GM23338 (cell line): ENCODE measurements around the gene METRN. TPM values are rescaled to one million over a fixed set of nuclear protein-coding genes. Genes with fewer than 3 reads are reported as not detected.

Experiments
- ATAC-seq: fragments of 200-7000 bp; cut with Tn5 transposase; 3 replicates; pipeline ENCODE4 v1.9.1; 2020
- DNase-seq: peaks from one replicate; pipeline ENCODE4 v3.0.0-alpha.2; 2015; ENCODE audit warnings: low spot score
- H2AFZ ChIP-seq: fragments of 200-600 bp; sonication (generic); 2 replicates; pipeline ENCODE4 v1.8.0; 2016; ENCODE audit warnings: antibody characterized with exemption, mild to moderate bottlenecking, moderate library complexity
- H3F3A ChIP-seq: fragments of 200-600 bp; sonication (generic); replicated peaks from 2 replicates; pipeline ENCODE4 v1.8.0; 2017; ENCODE audit warnings: antibody characterized with exemption, mixed run types, low read depth
- H3K27ac ChIP-seq: fragments of 200-600 bp; sonication (generic); 2 replicates; pipeline ENCODE4 v1.6.1; 2016; ENCODE audit warnings: low read depth
- H3K27me3 ChIP-seq: fragments of 200-600 bp; sonication (generic); 2 replicates; pipeline ENCODE4 v1.8.0; 2016; ENCODE audit warnings: mild to moderate bottlenecking, mixed run types, moderate library complexity; ENCODE audit not compliant: insufficient read depth
- H3K36me3 ChIP-seq: fragments of 200-600 bp; sonication (generic); 2 replicates; pipeline ENCODE4 v1.8.0; 2016; ENCODE audit warnings: mild to moderate bottlenecking; ENCODE audit not compliant: insufficient read depth
- H3K4me1 ChIP-seq: fragments of 200-600 bp; sonication (generic); 2 replicates; pipeline ENCODE4 v1.8.0; 2016; ENCODE audit warnings: mild to moderate bottlenecking, moderate library complexity; ENCODE audit not compliant: insufficient read depth
- H3K4me2 ChIP-seq: fragments of 200-600 bp; sonication (generic); 2 replicates; pipeline ENCODE4 v1.7.1; 2017; ENCODE audit warnings: mixed run types
- H3K4me3 ChIP-seq: fragments of 200-600 bp; sonication (generic); 2 replicates; pipeline ENCODE4 v1.6.1; 2016; ENCODE audit warnings: mixed run types
- H3K79me2 ChIP-seq: fragments of 200-600 bp; sonication (generic); replicated peaks from 2 replicates; pipeline ENCODE4 v1.8.0; 2017; ENCODE audit warnings: mild to moderate bottlenecking; ENCODE audit not compliant: insufficient read depth
- H3K9me2 ChIP-seq: fragments of 200-600 bp; sonication (generic); 2 replicates; pipeline ENCODE4 v1.8.0; 2017; ENCODE audit not compliant: insufficient read depth
- H4K20me1 ChIP-seq: fragments of 200-600 bp; sonication (generic); replicated peaks from 2 replicates; pipeline ENCODE4 v1.8.0; 2017; ENCODE audit warnings: mild to moderate bottlenecking; ENCODE audit not compliant: insufficient read depth
- H3K27ac Mint-ChIP-seq: 2 replicates; pipeline ENCODE4 v1.8.0; 2020; ENCODE audit warnings: inconsistent platforms, mild to moderate bottlenecking, moderate library complexity, mixed read lengths
- H3K27me3 Mint-ChIP-seq: 3 replicates; pipeline ENCODE4 v1.8.0; 2022; ENCODE audit warnings: low read depth, mild to moderate bottlenecking, moderate library complexity, mixed read lengths, inconsistent platforms; ENCODE audit not compliant: insufficient read depth, poor library complexity
- H3K36me3 Mint-ChIP-seq: 3 replicates; pipeline ENCODE4 v1.8.0; 2021; ENCODE audit warnings: low read depth, mild to moderate bottlenecking, inconsistent platforms, moderate library complexity, mixed read lengths
- H3K4me1 Mint-ChIP-seq: 3 replicates; pipeline ENCODE4 v1.8.0; 2020; ENCODE audit warnings: mild to moderate bottlenecking, inconsistent platforms, mixed read lengths
- H3K4me3 Mint-ChIP-seq: 3 replicates; pipeline ENCODE4 v1.8.0; 2021; ENCODE audit warnings: moderate library complexity, mild to moderate bottlenecking, inconsistent platforms, mixed read lengths
- H3K9me3 Mint-ChIP-seq: 3 replicates; pipeline ENCODE4 v1.8.0; 2020; ENCODE audit warnings: moderate library complexity, mild to moderate bottlenecking, inconsistent platforms, mixed read lengths
- CREB1 ChIP-seq: fragments of 250-450 bp; sonication (Bioruptor Pico); IDR thresholded peaks from 2 replicates; pipeline ENCODE4 v1.5.0; 2020; ENCODE audit warnings: low read depth, mild to moderate bottlenecking, moderate library complexity
- ETS1 ChIP-seq: IDR thresholded peaks from 2 replicates; pipeline ENCODE4 v1.6.1; 2016; ENCODE audit warnings: antibody characterized with exemption
- EZH2 ChIP-seq: fragments of 200-600 bp; sonication (generic); IDR thresholded peaks from one replicate; pipeline ENCODE4 v1.8.0; 2017; ENCODE audit warnings: antibody characterized with exemption, mild to moderate bottlenecking, low read depth; ENCODE audit not compliant: unreplicated experiment
- EZH2phosphoT487 ChIP-seq: fragments of 200-600 bp; sonication (generic); IDR thresholded peaks from one replicate; pipeline ENCODE4 v1.8.1; 2018; ENCODE audit warnings: antibody characterized with exemption; ENCODE audit not compliant: unreplicated experiment
- JUNB ChIP-seq: IDR thresholded peaks from one replicate; pipeline ENCODE4 v1.6.1; 2016; ENCODE audit warnings: antibody characterized with exemption; ENCODE audit not compliant: unreplicated experiment
- NANOG ChIP-seq: IDR thresholded peaks from 2 replicates; pipeline ENCODE4 v1.6.1; 2016; ENCODE audit warnings: antibody characterized with exemption, borderline replicate concordance
- POLR2AphosphoS5 ChIP-seq: IDR thresholded peaks from 2 replicates; pipeline ENCODE4 v1.6.1; 2016; ENCODE audit warnings: antibody characterized with exemption, low read depth
- REST ChIP-seq: IDR thresholded peaks from one replicate; pipeline ENCODE4 v1.6.1; 2018; ENCODE audit warnings: antibody characterized with exemption; ENCODE audit not compliant: unreplicated experiment
- STAT1 ChIP-seq: IDR thresholded peaks from one replicate; pipeline ENCODE4 v1.6.1; 2016; ENCODE audit warnings: antibody characterized with exemption; ENCODE audit not compliant: unreplicated experiment
- ZNF114 ChIP-seq: fragments of 250-450 bp; sonication (Bioruptor Pico); IDR thresholded peaks from 2 replicates; pipeline ENCODE4 v1.5.0; 2020; ENCODE audit warnings: mild to moderate bottlenecking, moderate library complexity
- ZNF331 ChIP-seq: fragments of 250-450 bp; sonication (Bioruptor Pico); IDR thresholded peaks from 2 replicates; pipeline ENCODE4 v1.5.0; 2020; ENCODE audit warnings: low read depth, mild to moderate bottlenecking, moderate library complexity
- ZNF462 ChIP-seq: fragments of 250-450 bp; sonication (Bioruptor Pico); IDR thresholded peaks from 2 replicates; pipeline ENCODE4 v1.5.0; 2020; ENCODE audit warnings: mild to moderate bottlenecking, moderate library complexity
- polyA plus RNA-seq: library from polyadenylated mRNA; unstranded; fragments of >200 nt; fragmentation: Nextera tagmentation; extraction: Ambion mirVana; gene quantifications from 2 replicates; pipeline ENCODE4 v1.2.1, GENCODE V29; 2016
- total RNA-seq: library from RNA; depleted of rRNA; stranded (reverse); fragments of >200 nt; shearing (Covaris generic); gene quantifications from 2 replicates; pipeline ENCODE4 v1.2.3, GENCODE V29; 2014
- TF ChIP-seq, protein P1 (sequence below), 2 experiments: fragments of 200-600 bp in 1 of 2; sonication (generic) in 1 of 2; conservative IDR thresholded peaks; 2 replicates each; pipeline versions ENCODE4 v1.5.1 to v1.6.1; 2016 to 2017; ENCODE audit warnings: antibody characterized with exemption in 2 of 2, low read depth in 2 of 2, mild to moderate bottlenecking in 2 of 2, moderate library complexity in 1 of 2

Gene METRN
- total and polyA plus RNA-seq, 2 experiments from 2014 or later = 18.7 to 33.0 TPM

- TF ChIP-seq CREB1 (CRISPR knock-in tag) (no peak), EZH2 (no peak), ZNF331 (CRISPR knock-in tag) (no peak), NANOG (no peak), ZNF462 (CRISPR knock-in tag) (no peak), POLR2AphosphoS5 (no peak), ZNF114 (CRISPR knock-in tag) (no peak), REST (no peak), ETS1 (no peak), EZH2phosphoT487 (no peak), STAT1 (no peak), JUNB (no peak)
- TF ChIP-seq, protein P1, sequence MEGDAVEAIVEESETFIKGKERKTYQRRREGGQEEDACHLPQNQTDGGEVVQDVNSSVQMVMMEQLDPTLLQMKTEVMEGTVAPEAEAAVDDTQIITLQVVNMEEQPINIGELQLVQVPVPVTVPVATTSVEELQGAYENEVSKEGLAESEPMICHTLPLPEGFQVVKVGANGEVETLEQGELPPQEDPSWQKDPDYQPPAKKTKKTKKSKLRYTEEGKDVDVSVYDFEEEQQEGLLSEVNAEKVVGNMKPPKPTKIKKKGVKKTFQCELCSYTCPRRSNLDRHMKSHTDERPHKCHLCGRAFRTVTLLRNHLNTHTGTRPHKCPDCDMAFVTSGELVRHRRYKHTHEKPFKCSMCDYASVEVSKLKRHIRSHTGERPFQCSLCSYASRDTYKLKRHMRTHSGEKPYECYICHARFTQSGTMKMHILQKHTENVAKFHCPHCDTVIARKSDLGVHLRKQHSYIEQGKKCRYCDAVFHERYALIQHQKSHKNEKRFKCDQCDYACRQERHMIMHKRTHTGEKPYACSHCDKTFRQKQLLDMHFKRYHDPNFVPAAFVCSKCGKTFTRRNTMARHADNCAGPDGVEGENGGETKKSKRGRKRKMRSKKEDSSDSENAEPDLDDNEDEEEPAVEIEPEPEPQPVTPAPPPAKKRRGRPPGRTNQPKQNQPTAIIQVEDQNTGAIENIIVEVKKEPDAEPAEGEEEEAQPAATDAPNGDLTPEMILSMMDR (conservative IDR thresholded peaks at IDR 0.05; ENCODE audit: low read depth in 2 of 2) = no peak
- ATAC-seq = no peak
- Mint-ChIP-seq H3K9me3 (no peaks in the 10 kb centered on the region), H3K27me3 (peaks cover 14% of the 10 kb centered on the region), H3K4me3 (no peak overlapping the region), H3K27ac (no peak overlapping the region), H3K4me1 (no peaks in the 10 kb centered on the region; the same call in 2 of the 3 replicates), H3K36me3 (no peaks in the 10 kb centered on the region)
- DNase-seq = no peak
- H3K9me2 ChIP-seq = no peaks in the 10 kb centered on the region
- H3K4me2 ChIP-seq = no peak overlapping the region
- H3K4me1 ChIP-seq = no peaks in the 10 kb centered on the region
- H3K27ac ChIP-seq = no peak overlapping the region
- H3F3A ChIP-seq = 0 out of 2 replicates have a peak, but pooled peaks cover 3% of the 10 kb centered on the region
- no peak overlapping the region for H2AFZ ChIP-seq
- H3K4me3 ChIP-seq = no peak overlapping the region
- H4K20me1 ChIP-seq = no peaks in the 10 kb centered on the region
- H3K27me3 ChIP-seq = no peaks in the 10 kb centered on the region
- no peaks in the 10 kb centered on the region for H3K36me3 ChIP-seq
- no peaks in the 10 kb centered on the region for H3K79me2 ChIP-seq
These were observed 52.1 kb downstream of the METRN start for GRCh38 chr16:766820-767640.
